HG03025 (cell line): ENCODE measurements around the gene ZNF431.
"Not testable (repeated sequence)": the region's sequence is repeated elsewhere in the genome, so short reads cannot be mapped to it uniquely, and the experiment has no call there.

ENCODE experiments used
- ATAC-seq: cut with Tn5 transposase; IDR thresholded peaks from one replicate; pipeline ENCODE4 v1.9.1; 2021; ENCODE audit warnings: mild to moderate bottlenecking, moderate library complexity; ENCODE audit not compliant: unreplicated experiment, low FRiP score

Gene ZNF431

DNA sequence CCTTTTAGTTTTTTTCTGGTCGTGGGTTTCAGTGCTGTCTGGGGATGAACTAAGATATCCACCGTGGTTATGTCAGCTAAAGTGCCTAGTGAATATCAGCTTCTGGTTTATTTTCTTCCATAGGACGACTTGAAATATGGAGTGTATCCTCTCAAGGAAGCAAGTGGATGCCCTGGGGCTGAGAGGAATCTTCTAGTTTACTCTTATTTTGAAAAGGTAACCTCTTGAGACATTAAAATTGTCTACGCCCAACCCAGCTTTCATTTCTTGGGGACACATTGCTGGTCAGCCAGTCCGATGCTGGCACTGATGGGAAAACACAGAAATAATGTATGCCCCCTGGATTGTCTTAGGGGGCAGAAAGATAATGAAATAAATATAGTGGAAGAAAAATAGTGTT lies 1.6 kb downstream of the ZNF431 start:
- ATAC-seq, result no peak

DNA sequence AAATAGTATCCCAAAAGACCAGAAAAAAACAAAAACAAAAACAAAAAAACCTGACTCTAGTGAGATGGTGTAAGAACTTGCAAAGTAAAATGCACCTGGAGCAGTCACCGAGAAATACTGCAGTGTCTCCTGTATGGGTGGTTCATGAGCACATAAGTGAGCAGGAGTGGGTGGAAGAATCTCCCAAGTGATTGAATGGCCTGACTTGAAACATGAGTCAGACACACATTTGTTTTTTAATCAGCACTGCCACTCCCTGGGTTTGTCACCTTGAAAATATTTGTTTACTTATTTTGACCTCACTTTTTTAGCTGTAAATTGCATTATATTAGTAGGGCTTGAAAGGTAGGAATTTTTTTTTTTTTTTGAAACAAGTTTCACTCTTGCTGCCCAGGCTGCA lies 2.0 kb downstream of the ZNF431 start:
- no peak for ATAC-seq

DNA sequence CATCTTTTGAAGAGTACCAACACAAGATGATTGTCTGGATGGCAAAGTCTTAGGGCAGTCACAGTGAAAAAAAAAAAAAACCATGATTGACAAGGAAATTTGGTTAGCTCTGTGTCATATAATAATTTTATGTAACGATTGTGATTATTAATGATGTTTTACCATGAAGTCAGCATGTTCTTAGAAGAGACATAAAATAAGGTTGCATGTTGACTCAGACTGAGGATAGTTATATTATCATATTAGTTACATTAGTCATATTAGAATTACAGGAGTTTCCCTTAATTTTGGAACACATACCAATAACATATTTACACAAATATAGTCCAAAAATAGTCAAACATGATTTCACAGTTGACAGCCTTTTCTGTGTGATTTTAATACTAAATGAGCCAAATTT lies 5.7 kb downstream of the ZNF431 start:
- ATAC-seq, result no peak

DNA sequence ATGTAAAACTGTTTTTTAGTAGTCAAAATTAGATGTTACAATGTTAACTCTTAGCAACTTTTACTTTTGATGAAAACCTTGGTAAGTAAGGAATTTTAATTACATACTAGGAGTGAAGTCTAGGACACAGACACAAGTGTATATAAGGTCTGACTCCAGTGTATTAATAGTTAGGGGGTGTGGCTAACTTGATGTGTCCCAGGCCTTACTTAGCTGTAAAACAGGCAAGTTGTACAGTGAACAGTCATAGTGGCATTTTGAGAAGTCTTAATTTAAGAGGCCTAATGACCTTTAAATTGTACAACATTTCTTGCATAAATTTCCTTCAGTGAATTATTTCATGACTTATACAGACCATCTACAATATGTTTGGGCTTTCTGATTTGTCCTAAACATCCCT lies 6.8 kb downstream of the ZNF431 start:
- ATAC-seq, result no peak

DNA sequence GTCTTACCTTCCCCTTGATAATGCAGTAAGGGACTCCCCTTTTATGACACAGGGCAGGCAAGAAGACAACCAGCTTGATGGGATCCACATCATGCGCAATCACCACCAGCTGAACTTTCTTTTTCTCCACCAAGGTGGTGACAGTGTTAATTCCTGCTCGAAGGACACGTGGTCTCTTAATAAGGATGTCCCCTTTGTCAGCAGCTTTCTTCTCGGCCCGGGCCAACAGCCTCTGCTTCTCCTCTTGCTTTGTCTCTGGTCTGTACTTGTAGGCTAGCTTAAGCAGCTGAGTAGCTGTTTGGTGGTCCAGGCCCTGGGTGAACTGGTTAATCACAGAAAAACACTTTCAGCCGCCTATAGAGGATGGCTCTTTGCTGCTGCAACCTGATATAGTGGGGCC lies 8.0 kb downstream of the ZNF431 start:
- no peak for ATAC-seq

DNA sequence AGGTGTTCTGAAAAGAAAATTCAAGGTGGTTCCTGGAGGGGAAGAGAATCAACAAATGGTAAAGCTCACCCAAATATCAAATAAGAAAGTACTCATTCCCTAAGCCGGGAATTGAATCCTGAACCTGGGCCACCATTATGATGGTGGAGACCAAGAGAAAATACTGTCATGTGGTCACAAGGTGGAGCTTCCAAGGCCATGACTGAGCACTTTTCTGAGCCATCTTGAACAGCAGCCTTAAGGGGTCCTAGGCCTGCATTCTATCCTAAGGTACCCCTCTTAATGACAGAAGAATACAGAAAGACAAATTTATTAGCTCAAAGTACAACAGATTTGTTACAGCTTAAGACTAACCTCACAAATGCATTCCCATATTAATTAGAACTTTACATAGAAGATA lies 9.6 kb downstream of the ZNF431 start:
- no peak for ATAC-seq

DNA sequence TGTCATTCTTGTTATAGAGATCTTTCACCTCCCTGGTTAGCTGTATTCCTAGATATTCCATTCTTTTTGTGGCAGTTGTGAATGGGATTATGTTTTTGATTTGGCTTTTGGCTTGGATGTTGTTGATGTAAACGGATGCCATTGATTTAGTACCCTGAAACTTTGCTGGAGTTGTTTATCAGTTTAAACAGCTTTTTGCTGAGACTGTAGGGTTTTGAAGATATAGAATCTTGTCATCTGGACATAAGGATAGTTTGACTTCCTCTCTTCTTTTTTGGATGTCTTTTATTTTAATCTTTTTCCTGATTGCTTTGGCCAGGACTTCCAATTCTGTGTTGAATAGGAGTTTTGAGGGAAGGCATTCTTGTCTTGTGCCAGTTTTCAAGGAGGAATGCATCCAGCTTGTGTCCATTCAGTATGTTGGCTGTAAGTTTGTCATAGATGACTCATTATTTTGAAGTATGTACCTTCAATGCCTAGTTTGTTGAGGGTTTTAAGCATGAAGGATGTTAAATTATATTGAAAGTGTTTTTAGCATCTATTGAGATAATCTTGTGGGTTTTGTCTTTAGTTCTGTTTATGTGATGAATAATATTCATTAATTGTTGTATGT lies 16.8 kb downstream of the ZNF431 start:
- no peak for ATAC-seq

DNA sequence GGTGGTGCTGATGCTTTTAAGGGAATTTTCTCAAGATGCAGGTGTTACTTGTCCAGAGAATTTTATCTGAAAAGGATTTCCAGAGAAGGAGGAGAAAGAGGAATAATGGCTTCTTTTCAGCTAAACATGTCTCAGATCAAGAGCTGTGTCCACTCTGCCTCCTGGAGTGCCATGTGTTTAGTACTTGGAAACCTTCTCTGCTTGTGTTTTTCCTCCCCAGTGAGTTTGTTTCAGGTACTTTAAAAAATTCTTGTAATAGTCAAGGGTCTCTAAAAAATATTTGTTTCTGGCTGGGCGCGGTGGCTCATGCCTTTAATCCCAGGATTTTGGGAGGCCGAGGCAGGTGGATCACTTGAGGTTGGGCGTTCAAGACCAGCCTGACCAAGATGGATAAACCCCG lies 22.7 kb downstream of the ZNF431 start:
- ATAC-seq, result no peak

DNA sequence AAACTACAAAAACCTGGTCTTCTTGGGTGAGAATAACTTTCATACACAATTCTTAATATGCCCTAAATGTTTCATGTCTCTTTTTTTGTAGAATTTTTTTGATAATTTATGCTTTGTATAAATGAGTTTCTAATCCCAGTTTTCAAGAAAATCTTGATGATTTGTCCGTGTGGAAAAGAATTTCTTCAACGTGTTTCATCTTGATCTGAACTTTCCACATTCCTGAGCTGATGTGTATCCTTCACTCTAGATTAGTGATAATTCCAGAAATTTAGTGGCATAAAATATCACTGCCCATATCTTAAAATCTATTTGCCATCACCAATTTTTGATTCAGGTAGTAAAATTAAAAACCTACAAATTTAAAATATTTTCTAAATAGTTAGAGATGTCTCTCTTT lies 24.6 kb downstream of the ZNF431 start:
- ATAC-seq, result no peak

DNA sequence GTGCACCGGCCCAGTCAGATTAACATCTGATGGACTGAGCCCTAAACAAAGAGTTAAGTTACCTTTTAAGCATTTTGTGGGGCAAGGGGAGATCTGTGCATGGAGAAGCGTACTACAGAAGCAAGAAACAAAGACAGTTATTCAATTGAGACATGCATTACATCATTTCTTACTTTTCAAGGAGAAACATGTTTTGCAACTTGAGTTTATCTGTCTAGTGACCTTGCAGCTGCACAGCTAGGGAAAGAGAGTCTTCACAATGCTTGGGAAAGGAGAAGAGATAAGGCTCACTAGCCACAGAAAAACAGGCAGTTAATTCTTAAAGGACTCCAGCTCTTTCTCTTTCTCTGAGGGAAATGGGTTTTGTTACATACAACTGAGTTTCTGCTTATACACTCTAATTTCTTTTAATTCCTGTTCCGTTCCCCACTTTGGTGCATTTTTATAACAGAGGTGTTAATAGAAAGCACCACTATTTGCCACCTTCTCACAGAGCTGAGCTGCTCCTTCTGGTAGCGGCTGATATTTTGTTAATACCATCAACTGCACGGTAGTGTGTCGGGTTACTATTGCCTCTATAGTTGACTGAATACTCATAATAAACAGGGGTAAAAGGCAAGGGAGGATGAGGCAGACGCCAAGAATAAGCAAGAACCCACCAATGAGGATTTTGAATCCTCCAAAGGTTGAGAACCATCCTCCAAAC lies 55.9 kb downstream of the ZNF431 start:
- ATAC-seq, result no peak

DNA sequence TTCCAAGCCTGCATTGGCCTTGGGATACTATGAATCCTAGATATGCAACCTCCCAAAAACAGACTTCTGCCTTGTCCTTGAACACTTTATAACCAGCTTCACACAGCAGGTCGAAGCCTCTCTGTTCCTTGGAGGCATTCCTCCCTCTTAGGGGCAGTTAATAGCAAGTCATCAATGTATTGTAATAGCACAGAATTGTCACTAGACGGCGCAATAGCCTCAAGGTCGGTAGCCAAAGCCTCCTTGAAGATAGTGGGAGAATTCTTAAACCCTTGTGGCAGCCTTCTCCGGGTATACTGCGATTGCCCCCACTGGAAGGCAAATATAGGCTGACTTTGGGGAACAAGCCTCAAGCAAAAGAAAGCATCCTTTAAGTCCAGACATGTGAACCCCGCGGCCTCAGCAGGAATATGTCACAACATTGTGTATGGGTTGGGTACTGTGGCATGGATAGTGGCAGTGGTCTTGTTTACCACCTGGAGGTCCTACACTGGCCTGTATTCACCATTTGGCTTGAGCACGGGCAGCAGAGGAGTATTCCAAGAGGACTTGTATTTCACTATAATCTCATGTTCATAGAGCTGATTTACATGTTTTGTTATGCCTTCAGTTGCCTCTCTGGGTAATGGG lies 61.1 kb downstream of the ZNF431 start:
- no peak for ATAC-seq

DNA sequence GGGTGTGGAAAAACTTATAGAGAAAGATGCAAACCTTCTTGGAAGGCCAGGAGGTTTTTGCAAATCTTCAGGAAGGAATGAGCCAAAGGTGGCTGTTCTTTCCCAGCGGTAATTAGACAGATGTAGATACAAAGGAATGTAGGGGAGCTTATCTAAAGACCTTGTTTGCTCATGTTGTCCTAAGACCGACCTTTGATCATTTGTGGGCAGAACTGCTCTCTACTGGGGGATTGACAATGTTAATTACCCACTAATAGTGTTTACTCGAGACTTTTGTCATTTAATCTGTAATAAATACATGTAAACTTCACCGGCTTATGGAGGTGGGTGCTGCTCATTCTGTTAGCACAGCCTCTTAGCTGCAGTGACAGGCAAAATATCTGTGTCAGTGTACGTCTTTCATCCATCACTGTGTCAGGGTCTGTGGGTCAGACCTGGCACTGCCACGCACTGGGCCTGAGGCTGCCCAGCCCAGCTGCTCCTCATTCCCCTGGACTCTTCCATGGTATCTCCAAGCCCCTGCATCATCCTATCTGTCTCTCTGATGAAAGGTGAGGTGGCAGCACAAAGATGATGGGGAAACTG lies 68.3 kb downstream of the ZNF431 start:
- ATAC-seq, result no peak

DNA sequence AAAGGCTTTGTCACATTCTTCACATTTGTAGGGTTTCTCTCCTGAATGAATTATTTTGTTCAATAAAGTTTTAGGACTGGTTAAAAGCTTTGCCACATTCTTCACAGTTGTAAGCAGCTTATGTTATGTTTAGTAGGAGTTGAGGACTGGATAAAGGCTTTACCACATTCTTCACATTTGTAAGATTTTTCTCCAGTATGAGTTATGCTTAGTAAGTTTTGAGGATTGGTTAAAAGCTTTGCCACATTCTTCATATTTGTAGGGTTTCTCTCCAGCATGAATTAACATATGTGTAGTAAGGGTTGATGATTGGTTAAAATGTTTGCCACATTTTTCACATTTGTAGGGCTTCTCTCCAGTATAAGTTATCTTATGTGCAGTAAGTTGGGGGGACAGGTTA lies 79.9 kb downstream of the ZNF431 start:
- ATAC-seq, result no peak

DNA sequence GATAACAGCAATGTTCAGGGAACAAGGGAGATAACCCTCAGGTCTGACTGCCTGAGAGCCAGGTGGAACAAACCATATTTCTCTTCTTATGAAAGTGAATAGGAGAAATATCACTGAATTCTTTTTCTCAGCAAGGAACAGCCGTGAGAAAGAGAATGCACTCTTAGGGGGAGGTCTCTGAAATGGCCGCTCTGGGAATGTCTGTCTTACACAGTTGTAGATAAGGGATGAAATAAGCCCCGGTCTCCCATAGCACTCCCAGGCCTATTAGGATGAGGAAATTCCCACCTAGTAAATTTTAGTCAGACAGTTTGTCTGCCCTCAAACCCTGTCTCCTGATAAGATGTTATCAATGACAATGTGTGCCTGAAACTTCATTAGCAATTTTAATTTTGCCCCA lies 88.1 kb downstream of the ZNF431 start:
- not testable (repeated sequence) for ATAC-seq

DNA sequence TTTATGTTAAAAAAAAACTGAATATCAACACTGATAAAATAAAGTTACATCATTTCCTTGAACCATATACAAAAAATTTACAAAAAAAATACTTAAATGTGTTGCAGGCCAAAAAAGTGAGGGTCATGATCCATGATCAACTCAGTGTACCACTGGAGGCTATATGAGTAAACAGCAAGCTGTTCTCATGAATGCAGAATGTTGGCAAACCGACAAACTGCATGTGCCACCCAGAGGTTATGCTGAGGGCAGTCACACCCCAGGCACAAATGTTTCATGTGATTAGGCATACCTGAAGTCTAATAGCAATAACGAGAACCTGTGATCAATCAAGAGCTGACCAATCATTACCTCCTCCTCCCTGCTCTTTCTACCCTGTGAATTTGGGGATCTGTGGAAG lies 91.9 kb downstream of the ZNF431 start:
- no peak for ATAC-seq

DNA sequence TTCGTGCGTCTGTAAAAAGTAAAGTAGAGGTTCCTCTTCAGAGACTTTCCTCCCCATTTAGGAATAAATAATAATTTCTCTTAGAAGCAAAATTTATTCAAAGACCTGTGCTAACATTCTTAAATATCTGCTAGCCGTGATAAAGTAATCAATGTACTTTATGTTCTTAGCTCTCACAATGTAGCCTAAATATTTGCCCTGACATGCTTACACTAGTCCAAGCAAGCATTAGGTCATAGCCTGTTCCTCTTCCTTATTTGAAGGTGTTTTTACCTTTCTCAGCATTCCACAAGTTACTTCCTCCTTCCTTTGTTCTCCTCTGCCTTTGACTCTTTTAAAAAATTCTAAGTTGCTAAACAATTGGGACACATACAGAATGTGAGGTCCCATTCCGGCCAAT lies 94.9 kb downstream of the ZNF431 start:
- ATAC-seq, result not testable (repeated sequence)

DNA sequence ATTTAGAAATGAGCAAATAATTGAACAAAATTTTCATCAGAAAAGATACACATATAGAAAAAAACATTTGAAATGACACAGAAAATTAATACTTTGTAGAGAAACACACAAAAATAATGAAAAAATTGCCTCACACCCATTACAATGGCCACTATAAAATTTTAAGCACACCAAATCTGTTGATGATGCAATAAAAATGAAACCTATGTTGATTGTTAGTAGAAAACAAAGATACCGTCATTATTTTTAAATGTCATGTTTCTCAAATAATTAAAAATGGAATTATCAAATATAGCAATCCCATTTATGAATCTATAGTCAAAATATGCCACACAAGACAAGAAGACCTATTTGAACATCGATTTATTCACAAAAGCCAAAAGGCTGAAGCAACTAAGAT lies 96.8 kb downstream of the ZNF431 start:
- ATAC-seq, result no peak
